HCT116 (cell line): Measurements from ENCODE around the gene MEGF10. TPM values are rescaled to one million over a fixed set of nuclear protein-coding genes. Genes with fewer than 3 reads are reported as not detected.

Experiments
- ATAC-seq: fragments of 200-7000 bp; cut with Tn5 transposase; 2 replicates; pipeline ENCODE4 v1.9.1; 2020; ENCODE audit warnings: mild to moderate bottlenecking, moderate library complexity
- BruUV-seq: library from RNA; stranded (reverse); fragments of 400-500 nt; replicated peaks from 2 replicates; lab custom pipeline; 2021; lab: Mats Ljungman, UMichigan
- CTCF ChIA-PET: fragments of 300-600 bp; sonication (Branson Sonifier 250); formaldehyde crosslinking; loops from one replicate; lab custom pipeline; 2021; ENCODE audit warnings: antibody characterized with exemption; lab: Charles Lee
- POLR2A ChIA-PET: fragments of 300-600, 350-600 bp; sonication (Branson Sonifier 250); formaldehyde crosslinking; loops from one replicate; lab custom pipeline; 2021; ENCODE audit warnings: antibody characterized with exemption; lab: Charles Lee
- RAD21 ChIA-PET, 2 experiments: fragments of 300-600 bp; sonication (Branson Sonifier 250); formaldehyde crosslinking; loops; one replicate each; lab custom pipeline; 2023; ENCODE audit warnings: low total read pairs in 2 of 2; ENCODE audit not compliant: uncharacterized antibody in 2 of 2, unreplicated experiment in 2 of 2, low non-redundant PET in 1 of 2; lab: Charles Lee
- DNase-seq: peaks from one replicate; pipeline ENCODE4 v3.0.0-alpha.2; 2010; ENCODE audit warnings: low read depth, low spot score
- H2AFZ ChIP-seq: fragments of 200-600 bp; shearing (Covaris generic), sonication (generic); 2 replicates; pipeline ENCODE4 v1.6.1; 2017; ENCODE audit warnings: low read depth, mixed run types, mixed read lengths, antibody characterized with exemption, low read length; ENCODE audit not compliant: poor library complexity, severe bottlenecking
- H3K27ac ChIP-seq: 2 replicates; pipeline ENCODE4 v1.5.1; 2012; ENCODE audit warnings: low read depth, low read length
- H3K27me3 ChIP-seq: fragments of 200-600 bp; sonication (generic); 2 replicates; pipeline ENCODE4 v1.6.1; 2016; ENCODE audit warnings: mixed run types, low read length, mixed read lengths; ENCODE audit not compliant: insufficient read depth
- H3K36me3 ChIP-seq, 2 experiments: fragments of 200-500 bp in 1 of 2; fragments of 200-600 bp in 1 of 2; sonication (Bioruptor generic) in 1 of 2; sonication (generic) in 1 of 2; 2 replicates each; pipeline versions ENCODE4 v1.5.1 to v1.6.1; 2014 to 2016; ENCODE audit warnings: low read length in 2 of 2, inconsistent platforms in 1 of 2, mixed read lengths in 1 of 2, mixed run types in 1 of 2; ENCODE audit not compliant: insufficient read depth in 2 of 2, control insufficient read depth in 1 of 2
- H3K4me1 ChIP-seq, 2 experiments: fragments of 200-600 bp in 1 of 2; sonication (generic) in 1 of 2; 2 replicates each; pipeline versions ENCODE4 v1.5.1 to v1.6.1; 2012 to 2017; ENCODE audit warnings: low read length in 2 of 2, inconsistent platforms in 1 of 2, mild to moderate bottlenecking in 1 of 2, mixed read lengths in 1 of 2, mixed run types in 1 of 2, moderate library complexity in 1 of 2; ENCODE audit not compliant: insufficient read depth in 2 of 2, control insufficient read depth in 1 of 2
- H3K4me2 ChIP-seq: fragments of 200-600 bp; sonication (generic); 2 replicates; pipeline ENCODE4 v1.6.1; 2017; ENCODE audit warnings: mixed run types, low read length, mixed read lengths
- H3K4me3 ChIP-seq, 2 experiments: fragments of 200-600 bp in 1 of 2; sonication (generic) in 1 of 2; replicated peaks in 1 of 2; 2 replicates each; pipeline ENCODE4 v1.5.1; 2011 to 2016; ENCODE audit warnings: low read length in 2 of 2, control low read depth in 1 of 2, low read depth in 1 of 2, mild to moderate bottlenecking in 1 of 2, mixed read lengths in 1 of 2, mixed run types in 1 of 2
- H3K79me2 ChIP-seq: fragments of 200-600 bp; sonication (generic); 2 replicates; pipeline ENCODE4 v1.6.1; 2017; ENCODE audit warnings: mild to moderate bottlenecking, mixed run types, low read length, moderate library complexity, mixed read lengths; ENCODE audit not compliant: insufficient read depth
- H3K9ac ChIP-seq: fragments of 200-600 bp; sonication (generic); 2 replicates; pipeline ENCODE4 v1.6.1; 2016; ENCODE audit warnings: low read length, mixed read lengths
- H3K9me2 ChIP-seq: fragments of 200-600 bp; sonication (generic), shearing (Covaris generic); 2 replicates; pipeline ENCODE4 v1.6.1; 2017; ENCODE audit warnings: mixed run types, mild to moderate bottlenecking, moderate library complexity; ENCODE audit not compliant: insufficient read depth
- H3K9me3 ChIP-seq, 2 experiments: fragments of 200-500 bp in 1 of 2; fragments of 200-600 bp in 1 of 2; sonication (Bioruptor generic) in 1 of 2; sonication (generic) in 1 of 2; 2 replicates each; pipeline ENCODE4 v1.6.1; 2014 to 2017; ENCODE audit warnings: low read length in 2 of 2, mixed read lengths in 2 of 2, inconsistent platforms in 1 of 2, low read depth in 1 of 2, mild to moderate bottlenecking in 1 of 2, mixed run types in 1 of 2, moderate library complexity in 1 of 2; ENCODE audit not compliant: control insufficient read depth in 1 of 2, insufficient read depth in 1 of 2
- H4K20me1 ChIP-seq: fragments of 200-600 bp; sonication (generic), shearing (Covaris generic); 2 replicates; pipeline ENCODE4 v1.6.1; 2017; ENCODE audit warnings: mixed run types, mild to moderate bottlenecking, moderate library complexity; ENCODE audit not compliant: insufficient read depth
- ATF3 ChIP-seq: IDR thresholded peaks from 2 replicates; pipeline ENCODE4 v1.6.1; 2012
- CEBPB ChIP-seq: IDR thresholded peaks from 2 replicates; pipeline ENCODE4 v1.6.1; 2012; ENCODE audit warnings: low read depth
- EGR1 ChIP-seq: IDR thresholded peaks from 2 replicates; pipeline ENCODE4 v1.6.1; 2012; ENCODE audit warnings: low read depth
- EZH2 ChIP-seq: fragments of 200-600 bp; sonication (generic); IDR thresholded peaks from 2 replicates; pipeline ENCODE4 v1.6.1; 2017; ENCODE audit warnings: antibody characterized with exemption, mixed run types
- FOSL1 ChIP-seq: IDR thresholded peaks from 2 replicates; pipeline ENCODE4 v1.6.1; 2012; ENCODE audit warnings: low read depth
- JUND ChIP-seq: IDR thresholded peaks from 2 replicates; pipeline ENCODE4 v1.6.1; 2012
- MAX ChIP-seq: IDR thresholded peaks from 2 replicates; pipeline ENCODE4 v1.6.1; 2012
- POLR2AphosphoS5 ChIP-seq: IDR thresholded peaks from 2 replicates; pipeline ENCODE4 v1.6.1; 2011; ENCODE audit warnings: mild to moderate bottlenecking, low read depth, low read length, moderate library complexity
- RAD21 ChIP-seq: IDR thresholded peaks from 2 replicates; pipeline ENCODE4 v1.6.1; 2012; ENCODE audit warnings: low read depth, mild to moderate bottlenecking
- REST ChIP-seq: IDR thresholded peaks from 2 replicates; pipeline ENCODE4 v1.6.1; 2012; ENCODE audit warnings: low read depth
- YY1 ChIP-seq: IDR thresholded peaks from 2 replicates; pipeline ENCODE4 v1.6.1; 2011; ENCODE audit warnings: low read length, low read depth, moderate library complexity, mild to moderate bottlenecking; ENCODE audit not compliant: insufficient replicate concordance; ENCODE audit errors: extremely low read depth
- ZFX ChIP-seq: fragments of 450-650 bp; IDR thresholded peaks from 2 replicates; pipeline ENCODE4 v1.6.1; 2017
- ZNF274 ChIP-seq: fragments of 200-500 bp; sonication (Bioruptor generic); IDR thresholded peaks from 2 replicates; pipeline ENCODE4 v1.6.1; 2014; ENCODE audit warnings: mild to moderate bottlenecking, low read depth, low read length, inconsistent platforms
- intact Hi-C: fragments of 100-400 bp; cut with micrococcal nuclease; formaldehyde crosslinking; loops from 2 replicates; pipeline ENCODE4 v1.10.0; 2022
- total RNA-seq: library from RNA; stranded (reverse); gene quantifications from one replicate; pipeline ENCODE4 v1.2.1, GENCODE V29; 2021; ENCODE audit not compliant: unreplicated experiment

The MEGF10 gene
- total RNA-seq, 1 experiment from 2014 or later = 0.02 TPM

GRCh38 chr5:127431977-127432585, 141.5 kb downstream of the MEGF10 start:
- no peaks in the 10 kb centered on the region for H3K9me3 ChIP-seq
- ATAC-seq = no peak
- POLR2A ChIA-PET = no interaction called here

More at GRCh38 chr5:127431977-127432585, 141.5 kb downstream of the MEGF10 start:
- no peaks in the 10 kb centered on the region for H4K20me1 ChIP-seq
- H2AFZ ChIP-seq = no peak overlapping the region
- BruUV-seq = no TSS peak
- RAD21 ChIA-PET = no interaction called here
- no peak overlapping the region for H3K9ac ChIP-seq
- H3K79me2 ChIP-seq = no peaks in the 10 kb centered on the region
- no peak for DNase-seq
- no peak overlapping the region for H3K4me3 ChIP-seq
- intact Hi-C loops = no loop called here
- H3K36me3 ChIP-seq = no peaks in the 10 kb centered on the region
- H3K9me2 ChIP-seq = no peaks in the 10 kb centered on the region
- no peak overlapping the region for H3K4me2 ChIP-seq
- H3K27ac ChIP-seq = no peak overlapping the region
- no peaks in the 10 kb centered on the region for H3K4me1 ChIP-seq
- no peak for TF ChIP-seq REST
- TF ChIP-seq FOSL1 = no peak
- TF ChIP-seq ATF3 = no peak
- TF ChIP-seq CEBPB = no peak
- no peak for TF ChIP-seq MAX
- no peak for TF ChIP-seq ZNF274
- TF ChIP-seq YY1 = no peak
- no peak for TF ChIP-seq ZFX
- TF ChIP-seq JUND = no peak
- no peak for TF ChIP-seq EGR1
- TF ChIP-seq POLR2AphosphoS5 = no peak
- no peak for TF ChIP-seq EZH2
- no peak for TF ChIP-seq RAD21
- CTCF ChIA-PET = no interaction called here
- no peaks in the 10 kb centered on the region for H3K27me3 ChIP-seq
